Kidney tubule cell (primary cell): Measurements from ENCODE around the gene SLC4A5.
"Not testable (repeated sequence)": the region's sequence is repeated elsewhere in the genome, so short reads cannot be mapped to it uniquely, and the experiment has no call there.

Experiments
- DNase-seq: peaks from one replicate; pipeline ENCODE4 v3.0.0-alpha.2; 2018; ENCODE audit warnings: low spot score

SLC4A5 gene

GRCh38 chr2:74228772-74229171, 114.4 kb downstream of the SLC4A5 start:
- DNase-seq = no peak

GRCh38 chr2:74227646-74228045, 115.6 kb downstream of the SLC4A5 start:
- DNase-seq = no peak

- DNase-seq = no peak
Measured at GRCh38 chr2:74226648-74227213, 116.5 kb downstream of the SLC4A5 start.

- no peak for DNase-seq
Measured at GRCh38 chr2:74225698-74226459, 117.3 kb downstream of the SLC4A5 start.

- DNase-seq = no peak
Measured at GRCh38 chr2:74223941-74224770, 119.1 kb downstream of the SLC4A5 start.

GRCh38 chr2:74222300-74222650, 120.9 kb downstream of the SLC4A5 start:
- no peak for DNase-seq

- no peak for DNase-seq
Measured at GRCh38 chr2:74221604-74222299, 121.5 kb downstream of the SLC4A5 start.

GRCh38 chr2:74221091-74221490, 122.1 kb downstream of the SLC4A5 start:
- DNase-seq = no peak

- no peak for DNase-seq
Measured at GRCh38 chr2:74219846-74220486, 123.2 kb downstream of the SLC4A5 start.

- DNase-seq = no peak
Measured at GRCh38 chr2:74216642-74217041, 126.6 kb downstream of the SLC4A5 start.

- not testable (repeated sequence) for DNase-seq
Measured at GRCh38 chr2:74215771-74216170, 127.4 kb downstream of the SLC4A5 start.

GRCh38 chr2:74212702-74213410, 130.4 kb downstream of the SLC4A5 start:
- DNase-seq = no peak

GRCh38 chr2:74206180-74206688, 137.0 kb downstream of the SLC4A5 start:
- DNase-seq = peak; percentile 55

- DNase-seq = peak; percentile 22
Measured at GRCh38 chr2:74205596-74205995, 137.6 kb downstream of the SLC4A5 start.

- no peak for DNase-seq
Measured at GRCh38 chr2:74205113-74205512, 138.1 kb downstream of the SLC4A5 start.

GRCh38 chr2:74204436-74204835, 138.8 kb downstream of the SLC4A5 start:
- DNase-seq = no peak

- DNase-seq = no peak
Measured at GRCh38 chr2:74201596-74201995, 141.6 kb downstream of the SLC4A5 start.

GRCh38 chr2:74201196-74201595, 142.0 kb downstream of the SLC4A5 start:
- no peak for DNase-seq

GRCh38 chr2:74199871-74200305, 143.3 kb downstream of the SLC4A5 start:
- DNase-seq = no peak

GRCh38 chr2:74199275-74199701, 143.9 kb downstream of the SLC4A5 start:
- DNase-seq = no peak
